ENCODE measurements around the gene TMIGD1. TPM values are rescaled to one million over a fixed set of nuclear protein-coding genes. Genes with fewer than 3 reads are reported as not detected.

Gene TMIGD1
- total RNA-seq, 1 donor from 2014 or later, result not detected

DNA sequence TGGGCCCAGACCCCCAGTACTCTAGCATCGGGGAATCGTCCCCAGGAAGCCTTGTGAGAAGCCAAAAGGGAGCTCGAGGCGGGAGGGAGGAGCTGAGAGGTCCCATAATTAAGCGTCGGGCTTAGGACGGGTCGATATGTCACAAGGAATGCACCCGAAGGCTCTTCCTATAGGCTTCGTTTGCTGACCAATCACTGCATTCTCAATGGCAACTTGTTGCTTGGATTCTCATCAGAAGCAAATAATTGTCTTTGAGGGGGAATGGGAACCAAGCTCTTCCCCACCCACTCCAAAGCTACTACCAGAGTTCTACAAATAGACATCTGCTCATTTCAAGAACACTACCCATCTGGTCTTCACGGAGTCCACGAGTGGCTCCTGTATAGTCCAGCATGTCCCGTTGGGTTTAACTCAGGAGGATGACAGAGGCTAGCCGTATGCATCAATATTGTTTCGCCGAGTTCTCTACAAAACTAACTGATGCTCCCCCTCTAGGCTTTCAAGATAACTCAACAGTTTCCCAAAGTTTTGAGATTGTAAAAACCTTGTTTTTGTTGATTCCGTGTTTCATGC, 41.5 kb downstream of the TMIGD1 start:
- no peak for DNase-seq (ENCODE audit: low read depth)

DNA sequence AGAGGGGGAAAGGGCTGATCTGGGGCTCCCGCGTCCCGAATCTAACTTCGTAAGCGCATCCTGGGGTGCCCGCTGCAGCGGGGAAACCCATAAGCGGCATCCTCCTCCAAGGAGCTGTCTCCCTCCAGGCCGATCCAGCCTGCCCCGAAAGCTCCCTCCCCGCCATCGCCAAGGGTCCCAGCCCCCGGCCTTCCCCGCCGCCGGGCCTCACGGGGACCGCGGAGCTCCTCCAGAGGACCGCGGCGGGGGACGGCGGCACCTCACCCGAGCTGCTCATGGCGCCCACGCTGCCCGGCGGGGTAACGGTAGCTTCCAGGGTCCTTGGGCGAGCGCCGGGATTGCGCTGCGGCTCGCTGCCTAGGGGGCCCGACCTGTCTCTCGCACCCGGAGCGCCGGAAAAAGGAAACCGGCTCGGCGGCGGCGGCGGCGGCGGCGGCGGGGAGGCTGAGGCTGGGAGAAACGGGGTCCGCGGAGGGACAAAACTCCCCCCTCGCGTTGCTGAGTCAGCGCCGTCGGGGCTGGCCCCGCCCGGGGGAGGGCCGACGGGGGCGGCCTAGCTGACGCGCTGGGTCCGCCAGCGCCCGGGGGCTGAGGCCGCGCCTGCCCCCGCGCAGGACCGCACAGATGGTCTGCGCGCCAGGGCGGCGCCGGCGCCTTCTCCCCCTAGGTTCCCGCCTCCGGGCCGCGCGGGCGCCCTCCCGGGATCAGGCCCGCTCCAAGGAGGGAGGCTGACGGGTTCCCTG, 42.1 kb downstream of the TMIGD1 start, which contains the start of gene BLMH:
TSS of gene BLMH (minus strand) at position 402 of the 743 bp plus-strand sequence. CDS start at position 277, 125 bp downstream.
- peak; percentile 84 for DNase-seq (ENCODE audit: low read depth)

DNA sequence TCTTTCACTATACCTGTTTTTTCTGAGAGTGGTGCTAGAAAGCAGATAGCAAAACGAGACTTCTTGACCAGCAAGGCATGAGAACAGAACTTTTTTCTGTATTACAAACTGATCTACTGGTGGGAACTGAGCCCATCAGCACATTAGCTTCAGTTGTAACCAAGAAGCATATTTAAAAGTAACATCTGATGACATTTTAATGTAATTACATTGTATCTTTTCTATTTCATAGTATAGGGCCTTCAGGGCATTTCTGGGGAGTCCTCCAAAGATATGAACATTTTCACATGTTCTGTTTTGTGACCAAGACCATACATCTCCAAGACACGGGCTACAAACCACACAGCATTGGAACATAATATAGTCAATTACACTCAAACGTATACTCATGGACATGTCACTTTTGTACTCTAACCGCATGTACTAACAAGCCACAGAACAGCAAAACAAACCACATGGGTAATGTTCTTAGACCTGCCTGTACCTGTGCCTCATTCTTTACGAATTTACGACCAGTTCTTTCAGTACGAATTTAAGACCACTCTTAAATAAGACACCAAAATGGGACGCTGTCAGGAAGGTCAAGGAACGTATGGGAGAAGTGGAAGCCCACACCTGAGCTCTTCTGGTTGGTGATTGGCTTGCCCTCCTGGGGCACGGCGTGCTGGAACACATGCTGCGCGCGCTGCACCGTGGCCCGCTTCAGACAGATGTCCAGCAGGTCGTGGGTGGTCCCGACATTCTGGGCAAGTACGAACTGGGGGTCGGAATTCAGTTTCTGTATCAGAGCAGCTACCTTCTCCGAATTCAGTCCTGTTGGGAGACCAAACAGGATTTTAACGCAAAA, 42.9 kb downstream of the TMIGD1 start:
- DNase-seq (ENCODE audit: low read depth), result peak; percentile 28

- DNase-seq (ENCODE audit: low read depth), result no peak
Observed at GRCh38 chr17:30290077-30290476, 43.8 kb downstream of the TMIGD1 start.

- no peak for DNase-seq (ENCODE audit: low read depth)
Observed at GRCh38 chr17:30279156-30279555, 54.7 kb downstream of the TMIGD1 start.

DNA sequence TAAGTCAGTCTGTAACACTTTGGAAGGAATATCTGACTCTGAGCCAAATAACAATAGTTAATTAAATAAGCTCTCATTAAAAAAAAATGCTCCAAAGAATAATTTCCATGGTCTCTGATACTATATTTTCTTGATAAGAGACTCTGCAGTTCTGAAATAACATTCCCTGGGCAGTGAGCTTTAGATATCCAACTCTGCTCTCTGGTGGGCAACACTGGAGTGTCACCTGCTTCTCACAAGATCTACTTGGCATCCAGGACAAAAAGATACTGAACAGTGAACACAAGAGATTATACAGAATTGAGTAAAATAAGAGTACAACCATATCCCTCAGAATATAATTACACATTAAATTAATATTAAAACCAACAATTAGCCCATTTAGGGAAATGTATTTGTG, 55.8 kb downstream of the TMIGD1 start:
- peak; percentile 43 for DNase-seq (ENCODE audit: low read depth)

- no peak for DNase-seq (ENCODE audit: low read depth)
Observed at GRCh38 chr17:30275911-30276310, 57.9 kb downstream of the TMIGD1 start.

GRCh38 chr17:30274887-30275286, 59.0 kb downstream of the TMIGD1 start:
- no peak for DNase-seq (ENCODE audit: low read depth)

- DNase-seq (ENCODE audit: low read depth), result peak; percentile 54
Observed at GRCh38 chr17:30273373-30273772, 60.5 kb downstream of the TMIGD1 start.

- DNase-seq (ENCODE audit: low read depth), result no peak
Observed at GRCh38 chr17:30271102-30271501, 62.8 kb downstream of the TMIGD1 start.

GRCh38 chr17:30267625-30268024, 66.2 kb downstream of the TMIGD1 start:
- no peak for DNase-seq (ENCODE audit: low read depth)

Other genes starting within 250 kb of the TMIGD1 start
- gene NSRP1, start 217.2 kb downstream of the TMIGD1 start, total RNA-seq, result 12.4 and 16.3 TPM in 2 replicates
- 0.03 TPM in 1 of 2 replicates, not detected in the other for gene SLC6A4, start 98.4 kb downstream of the TMIGD1 start, total RNA-seq
- gene BLMH, start 42.1 kb downstream of the TMIGD1 start, total RNA-seq, result 19.8 and 24.1 TPM in 2 replicates
- gene CPD, start 44.9 kb upstream of the TMIGD1 start, total RNA-seq, result 30.8 and 37.7 TPM in 2 replicates
- 16.6 and 20.5 TPM in 2 replicates for gene GOSR1, start 143.4 kb upstream of the TMIGD1 start, total RNA-seq

All from myocyte (in vitro differentiated cells).